Mesodermal cell (in vitro differentiated cells): ENCODE results near the gene PLCB4.

ENCODE experiments used
- H3K27ac ChIP-seq: 2 replicates; pipeline ENCODE4 v1.7.0; 2013; ENCODE audit warnings: mild to moderate bottlenecking, low read depth, low read length, moderate library complexity; ENCODE audit not compliant: severe bottlenecking
- H3K36me3 ChIP-seq: 2 replicates; pipeline ENCODE4 v1.7.1; 2013; ENCODE audit warnings: mild to moderate bottlenecking, low read length, moderate library complexity; ENCODE audit not compliant: control insufficient read depth, insufficient read depth
- H3K4me1 ChIP-seq: one replicate; pipeline ENCODE4 v1.7.1; 2013; ENCODE audit warnings: mild to moderate bottlenecking, low read length; ENCODE audit not compliant: insufficient read depth, control insufficient read depth, poor library complexity, severe bottlenecking
- H3K4me3 ChIP-seq: 2 replicates; pipeline ENCODE4 v1.7.0; 2013; ENCODE audit warnings: low read length, control low read depth, mild to moderate bottlenecking; ENCODE audit not compliant: insufficient read depth, poor library complexity, severe bottlenecking; ENCODE audit errors: extremely low read depth
- H3K9me3 ChIP-seq: 2 replicates; pipeline ENCODE4 v1.7.1; 2013; ENCODE audit warnings: mild to moderate bottlenecking, low read length, moderate library complexity; ENCODE audit not compliant: control insufficient read depth
- WGBS, 2 experiments: methylation state at CpG; one replicate each; pipeline ENCODE4 v1.1.5; 2013; ENCODE audit warnings: missing lambda C conversion rate in 2 of 2; ENCODE audit not compliant: insufficient coverage in 2 of 2; 5-methylcytosine and 5-hydroxymethylcytosine counted together

The PLCB4 gene

GRCh38 chr20:9102456-9102855 lies 33.6 kb downstream of the PLCB4 start:
- Histone ChIP-seq H3K4me1 (no peaks in the 10 kb centered on the region), H3K9me3 (no peaks in the 10 kb centered on the region), H3K36me3 (no peaks in the 10 kb centered on the region), H3K27ac (no peak overlapping the region), H3K4me3 (no peak overlapping the region)

GRCh38 chr20:9103955-9104354 lies 35.1 kb downstream of the PLCB4 start:
- Histone ChIP-seq H3K4me3 (no peak overlapping the region), H3K36me3 (no peaks in the 10 kb centered on the region), H3K9me3 (no peaks in the 10 kb centered on the region), H3K4me1 (no peaks in the 10 kb centered on the region), H3K27ac (no peak overlapping the region)
- 100% methylated on average over 2 of the region's 2 CpGs for WGBS, 2 experiments

DNA sequence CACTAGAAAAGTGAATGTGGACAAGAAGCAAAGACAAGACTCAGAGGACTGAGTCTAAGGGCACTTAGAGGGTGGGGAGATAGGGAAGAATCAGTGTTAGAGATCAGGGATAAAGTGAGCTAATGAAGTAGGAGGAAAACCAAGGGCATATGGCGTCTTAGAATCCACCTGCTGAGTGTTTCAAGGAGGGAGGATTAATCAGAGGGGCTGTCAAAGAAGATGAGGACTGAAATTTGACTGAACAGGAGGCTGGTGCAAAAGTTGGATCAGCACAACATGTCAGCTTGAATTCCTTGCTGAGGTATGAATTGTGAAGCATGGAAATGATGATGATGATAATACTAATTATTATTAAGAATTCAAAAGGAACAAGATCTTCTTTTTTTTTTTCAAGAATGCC lies 39.4 kb downstream of the PLCB4 start:
- no peaks in the 10 kb centered on the region for H3K4me1 ChIP-seq
- H3K9me3 ChIP-seq, result no peaks in the 10 kb centered on the region
- H3K4me3 ChIP-seq, result no peak overlapping the region
- no peak overlapping the region for H3K27ac ChIP-seq
- H3K36me3 ChIP-seq, result no peaks in the 10 kb centered on the region
- 85 to 100% methylated on average over 1 of the region's 1 CpG for WGBS, 2 experiments

DNA sequence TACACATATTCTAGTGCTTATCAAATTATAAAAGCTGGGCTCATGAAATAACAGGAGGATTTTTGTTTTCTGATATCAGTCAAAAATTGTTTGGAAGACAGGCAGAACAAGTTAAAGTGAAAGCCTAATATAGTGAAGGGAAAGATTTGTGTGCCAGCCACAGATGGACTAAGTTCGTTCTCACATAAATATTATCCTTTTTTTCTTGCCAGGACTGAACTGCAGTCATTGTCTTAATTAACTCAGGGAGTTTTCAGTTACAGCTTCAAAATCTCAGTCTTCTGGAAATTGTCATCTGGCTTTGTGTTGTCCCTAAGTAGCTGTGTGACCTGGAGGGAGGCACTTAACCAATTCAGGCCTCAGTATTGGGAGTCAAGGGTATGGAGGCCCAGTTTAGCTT lies 40.7 kb downstream of the PLCB4 start:
- Histone ChIP-seq H3K9me3 (no peaks in the 10 kb centered on the region), H3K4me3 (no peak overlapping the region), H3K36me3 (no peaks in the 10 kb centered on the region), H3K27ac (no peak overlapping the region), H3K4me1 (peaks cover 4% of the 10 kb centered on the region)
- no CpG with 5 or more reads among the region's 1 CpG for WGBS, 2 experiments

GRCh38 chr20:9110365-9110764 lies 41.5 kb downstream of the PLCB4 start:
- Histone ChIP-seq H3K36me3 (no peaks in the 10 kb centered on the region), H3K4me1 (peaks cover 6% of the 10 kb centered on the region), H3K27ac (no peak overlapping the region), H3K9me3 (no peaks in the 10 kb centered on the region), H3K4me3 (no peak overlapping the region)
- WGBS, 2 experiments, result 100% methylated on average over 1 of the region's 1 CpG; no CpG with 5 or more reads in 1 of the 2 experiments

GRCh38 chr20:9110916-9111432 lies 42.1 kb downstream of the PLCB4 start:
- WGBS, 2 experiments, result 78% methylated on average over 2 of the region's 3 CpGs; no CpG with 5 or more reads in 1 of the 2 experiments
- Histone ChIP-seq H3K36me3 (no peaks in the 10 kb centered on the region), H3K4me1 (peaks cover 6% of the 10 kb centered on the region), H3K9me3 (no peaks in the 10 kb centered on the region), H3K4me3 (no peak overlapping the region), H3K27ac (no peak overlapping the region)

DNA sequence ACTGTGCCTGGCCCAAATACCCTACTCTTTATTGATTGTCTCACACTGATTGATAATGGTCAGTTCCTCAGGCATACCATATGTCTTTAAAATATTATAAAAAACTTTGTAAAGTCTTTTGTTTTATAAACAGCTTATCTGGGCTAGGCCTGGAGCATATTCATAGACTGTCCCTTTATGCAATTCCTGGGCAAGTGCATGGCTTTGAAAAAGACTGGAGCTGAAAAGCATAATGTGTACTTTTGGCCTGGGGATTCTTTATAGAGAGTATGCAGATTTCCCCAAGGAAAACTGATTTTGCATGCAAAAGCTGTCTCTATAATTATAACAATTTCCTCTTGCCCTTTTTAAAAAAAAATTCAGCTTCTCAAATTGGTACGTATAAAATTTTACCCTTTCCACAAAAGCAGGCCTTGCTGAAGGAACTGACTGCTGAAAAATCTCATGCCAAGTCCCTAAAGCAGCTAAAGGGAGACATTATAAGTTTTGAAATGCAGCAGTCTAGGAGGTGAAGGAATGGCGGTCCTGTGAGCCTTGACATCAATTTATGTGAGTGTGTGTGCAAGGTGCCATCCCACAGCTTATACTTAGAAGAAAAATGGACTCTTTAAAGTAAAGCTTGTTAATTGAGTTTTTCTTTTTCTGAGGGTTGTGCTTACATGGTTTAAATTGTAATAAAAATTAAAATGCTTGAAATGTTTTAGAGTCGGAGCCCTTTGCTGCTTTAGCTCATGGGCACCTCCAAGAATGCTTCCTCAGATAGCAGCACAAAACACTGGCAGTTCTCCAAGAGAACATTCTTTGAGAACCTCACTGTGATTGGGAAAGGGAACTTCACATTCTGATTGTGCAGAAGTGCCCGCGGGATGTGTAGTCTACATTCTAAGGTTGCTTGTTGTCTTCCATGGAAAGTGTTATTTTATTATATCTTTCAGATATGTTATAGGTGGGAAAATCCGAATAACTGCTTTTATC lies 43.9 kb downstream of the PLCB4 start:
- H3K4me3 ChIP-seq, result no peak overlapping the region
- no peak overlapping the region for H3K27ac ChIP-seq
- peaks cover 6% of the 10 kb centered on the region for H3K4me1 ChIP-seq
- no peaks in the 10 kb centered on the region for H3K36me3 ChIP-seq
- no peaks in the 10 kb centered on the region for H3K9me3 ChIP-seq
- 90 to 92% methylated on average over 2 of the region's 6 CpGs for WGBS, 2 experiments

DNA sequence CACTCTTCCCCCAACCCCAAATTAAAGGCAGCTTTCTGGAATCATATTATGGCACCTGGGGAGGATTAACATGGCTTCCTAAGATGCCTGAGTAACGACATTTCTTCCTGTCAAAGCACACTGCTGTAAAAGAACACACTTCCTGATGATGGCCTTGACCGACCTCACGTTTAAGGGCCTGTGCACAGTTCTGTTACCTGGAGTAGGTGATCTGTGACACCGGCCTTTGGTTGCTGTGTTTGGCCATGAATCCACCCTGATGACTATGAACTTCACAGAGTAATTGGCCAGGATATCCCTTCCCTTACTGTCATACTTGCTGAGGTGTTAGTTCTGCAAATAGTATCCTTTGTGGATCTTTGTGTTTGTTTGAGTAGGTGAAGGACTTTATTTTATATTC lies 45.8 kb downstream of the PLCB4 start:
- Histone ChIP-seq H3K9me3 (no peaks in the 10 kb centered on the region), H3K4me1 (peaks cover 6% of the 10 kb centered on the region), H3K27ac (no peak overlapping the region), H3K36me3 (no peaks in the 10 kb centered on the region), H3K4me3 (no peak overlapping the region)
- 75 to 89% methylated on average over 1 to 3 of the region's 4 CpGs for WGBS, 2 experiments

GRCh38 chr20:9117548-9117947 lies 48.7 kb downstream of the PLCB4 start:
- Histone ChIP-seq H3K4me1 (peaks cover 6% of the 10 kb centered on the region), H3K36me3 (no peaks in the 10 kb centered on the region), H3K4me3 (no peak overlapping the region), H3K27ac (no peak overlapping the region), H3K9me3 (no peaks in the 10 kb centered on the region)
- 94 to 100% methylated on average over 1 of the region's 3 CpGs for WGBS, 2 experiments

DNA sequence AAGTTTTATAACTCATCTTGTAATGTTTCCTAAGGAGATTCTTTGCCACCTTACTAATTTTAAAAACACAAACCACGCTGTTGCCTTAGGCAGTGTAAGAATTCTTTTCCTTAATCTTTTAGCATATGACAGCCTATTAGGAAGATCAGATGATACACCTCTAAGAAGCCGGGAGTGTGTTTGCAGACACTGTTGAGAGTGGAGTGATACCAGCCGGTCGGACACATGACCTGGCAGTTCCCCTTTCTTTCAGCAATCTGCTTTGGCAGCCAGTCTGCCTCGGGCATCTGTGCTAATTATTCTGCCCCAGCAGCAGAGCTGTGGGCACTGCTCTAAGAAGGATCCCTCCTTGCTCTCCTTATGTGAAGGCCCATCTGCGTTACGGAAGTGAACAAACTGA lies 50.9 kb downstream of the PLCB4 start:
- H3K4me3 ChIP-seq, result no peak overlapping the region
- H3K36me3 ChIP-seq, result no peaks in the 10 kb centered on the region
- peaks cover under 1% of the 10 kb centered on the region for H3K4me1 ChIP-seq
- H3K27ac ChIP-seq, result no peak overlapping the region
- WGBS, 2 experiments, result 100% methylated on average over 3 to 4 of the region's 7 CpGs
- no peaks in the 10 kb centered on the region for H3K9me3 ChIP-seq

GRCh38 chr20:9121211-9121610 lies 52.3 kb downstream of the PLCB4 start:
- Histone ChIP-seq H3K4me3 (no peak overlapping the region), H3K4me1 (no peaks in the 10 kb centered on the region), H3K27ac (no peak overlapping the region), H3K9me3 (no peaks in the 10 kb centered on the region), H3K36me3 (no peaks in the 10 kb centered on the region)
- 87 to 97% methylated on average over 4 of the region's 6 CpGs for WGBS, 2 experiments
